Muscle of back (tissue), 11 donors: ENCODE data around the gene CCL1. TPM values are rescaled to one million over a fixed set of nuclear protein-coding genes. Genes with fewer than 3 reads are reported as not detected.

Experiments
- DNase-seq, 3 donors: peaks; one replicate each; pipeline versions ENCODE4 v3.0.0 to v3.0.0-alpha.2; 2013
- polyA plus RNA-seq, 10 donors: library from polyadenylated mRNA; unstranded; fragments of 120-200 nt; gene quantifications; one replicate each; pipeline ENCODE4 v1.2.1, GENCODE V29; 2013; ENCODE audit not compliant: insufficient read length in 10 of 10

Gene CCL1
- polyA plus RNA-seq, 10 donors, result not detected

GRCh38 chr17:34360601-34361270 is 2.3 kb downstream of the CCL1 start:
- no peak for DNase-seq

- no peak for DNase-seq
Measured at GRCh38 chr17:34358631-34359030, 4.4 kb downstream of the CCL1 start.

DNA sequence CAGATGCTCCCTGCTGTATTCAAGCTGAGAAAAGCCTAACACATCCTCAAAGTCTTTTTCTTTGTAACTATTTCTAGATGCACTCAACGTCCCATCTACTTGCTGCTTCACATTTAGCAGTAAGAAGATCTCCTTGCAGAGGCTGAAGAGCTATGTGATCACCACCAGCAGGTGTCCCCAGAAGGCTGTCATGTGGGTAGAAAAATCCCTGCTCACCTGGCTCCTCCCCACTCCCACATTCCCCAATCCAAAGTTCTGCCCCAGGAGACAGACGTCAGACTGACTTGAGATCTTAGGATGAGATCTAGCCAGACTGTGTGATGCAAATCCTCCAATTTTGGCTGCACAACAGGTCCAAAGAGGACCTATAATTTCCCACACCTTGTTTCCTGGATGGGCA is 5.6 kb downstream of the CCL1 start:
- DNase-seq, result no peak

DNA sequence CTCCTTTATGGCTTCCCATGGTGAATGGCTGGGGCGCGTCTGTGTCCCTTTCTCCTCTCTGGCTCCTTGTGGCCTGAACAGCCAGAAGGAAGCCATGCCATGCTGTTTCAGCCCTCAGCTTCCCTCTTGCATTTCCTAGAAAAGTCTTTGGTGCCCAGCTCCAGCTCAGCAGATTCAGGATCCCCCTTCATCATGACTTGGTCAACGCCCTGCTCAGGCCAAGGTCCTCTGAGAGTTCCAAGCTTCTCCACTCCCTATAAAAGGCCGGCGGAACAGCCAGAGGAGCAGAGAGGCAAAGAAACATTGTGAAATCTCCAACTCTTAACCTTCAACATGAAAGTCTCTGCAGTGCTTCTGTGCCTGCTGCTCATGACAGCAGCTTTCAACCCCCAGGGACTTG is 6.8 kb downstream of the CCL1 start, which contains the start of gene CCL13:
CCL13 (plus strand) TSS at position 287 of the 400 bp plus-strand sequence; CDS start at position 334, 47 bp downstream.
- no peak for DNase-seq

- DNase-seq, result no peak
Measured at GRCh38 chr17:34354637-34355036, 8.4 kb downstream of the CCL1 start.

DNA sequence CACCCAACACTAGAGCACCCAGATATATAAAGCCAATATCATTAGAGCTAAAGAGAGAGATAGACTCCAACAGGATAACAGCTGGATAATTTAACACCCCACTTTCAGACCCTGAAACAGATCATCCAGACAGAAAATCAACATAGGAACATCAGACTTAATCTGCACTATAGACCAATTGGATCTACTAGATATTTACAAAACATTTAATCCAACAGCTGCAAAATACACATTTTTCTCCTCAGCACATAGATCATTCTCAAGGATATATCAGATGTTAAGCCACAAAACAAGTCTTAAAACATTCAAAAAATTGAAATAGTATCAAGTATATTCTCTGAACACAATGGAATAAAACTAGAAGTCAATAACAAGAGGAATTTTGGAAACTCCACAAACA is 10.8 kb downstream of the CCL1 start:
- no peak for DNase-seq

GRCh38 chr17:34351096-34351495 is 11.9 kb downstream of the CCL1 start:
- DNase-seq, result no peak

DNA sequence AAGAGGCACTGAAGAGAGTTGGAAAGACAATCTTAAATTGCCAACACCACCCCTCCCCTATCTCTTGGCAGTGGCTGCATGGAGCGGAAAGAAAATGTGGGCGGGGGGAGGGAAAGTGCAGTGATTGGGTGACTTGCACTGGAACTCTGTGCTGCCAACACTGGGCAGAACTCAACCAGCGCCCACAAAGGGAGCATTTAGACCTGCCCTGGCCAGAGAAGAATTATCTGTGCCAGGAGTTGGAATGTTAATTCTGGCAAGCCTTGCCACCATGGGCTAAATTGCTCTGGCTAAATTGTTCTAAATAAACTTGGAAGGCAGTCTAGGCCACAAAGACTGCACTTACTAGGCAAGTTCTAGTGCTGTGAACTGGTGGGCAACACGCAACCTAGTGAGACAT is 13.3 kb downstream of the CCL1 start:
- DNase-seq, result no peak

DNA sequence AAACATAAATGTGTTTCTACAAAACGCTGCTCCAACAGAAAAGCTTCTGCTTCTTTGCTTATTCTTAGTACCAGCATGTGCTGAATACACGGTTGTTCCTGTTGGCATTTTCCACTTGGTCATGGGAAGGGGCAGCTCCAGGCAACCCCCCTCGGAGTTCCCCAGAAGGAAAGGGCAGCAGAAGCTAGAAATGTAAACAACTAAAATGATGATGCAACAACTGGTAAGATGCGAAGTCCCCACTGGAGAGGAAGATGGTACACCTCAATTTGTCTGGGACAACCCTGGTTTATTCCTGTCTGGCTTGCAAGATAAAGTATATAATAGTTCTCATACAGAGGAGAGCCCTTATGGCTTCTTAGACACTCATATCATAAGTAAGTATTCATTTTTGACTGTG is 16.0 kb downstream of the CCL1 start:
- peak in 2 of 3 donors; percentile 5 to 22 for DNase-seq

- no peak for DNase-seq
Measured at GRCh38 chr17:34341916-34342315, 21.1 kb downstream of the CCL1 start.

GRCh38 chr17:34339138-34339770 is 23.8 kb downstream of the CCL1 start:
- no peak for DNase-seq

DNA sequence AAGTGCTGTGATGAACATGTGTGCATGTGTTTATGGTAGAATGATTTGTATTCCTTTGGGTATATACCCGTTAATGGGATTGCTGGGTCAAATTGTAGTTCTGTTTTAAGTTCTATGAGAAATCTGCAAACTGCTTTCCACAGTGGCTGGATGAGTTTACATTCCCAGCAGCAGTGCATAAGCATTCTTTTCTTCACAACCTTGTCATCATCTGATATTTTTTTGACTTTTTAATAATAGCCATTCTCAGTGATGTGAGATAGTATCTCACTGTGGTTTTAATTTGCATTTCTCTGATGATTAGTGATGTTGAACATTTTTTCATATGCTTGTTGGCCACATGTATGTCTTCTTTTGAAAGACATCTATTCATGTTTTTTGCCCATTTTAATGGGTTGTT is 25.3 kb downstream of the CCL1 start:
- DNase-seq, result no peak

DNA sequence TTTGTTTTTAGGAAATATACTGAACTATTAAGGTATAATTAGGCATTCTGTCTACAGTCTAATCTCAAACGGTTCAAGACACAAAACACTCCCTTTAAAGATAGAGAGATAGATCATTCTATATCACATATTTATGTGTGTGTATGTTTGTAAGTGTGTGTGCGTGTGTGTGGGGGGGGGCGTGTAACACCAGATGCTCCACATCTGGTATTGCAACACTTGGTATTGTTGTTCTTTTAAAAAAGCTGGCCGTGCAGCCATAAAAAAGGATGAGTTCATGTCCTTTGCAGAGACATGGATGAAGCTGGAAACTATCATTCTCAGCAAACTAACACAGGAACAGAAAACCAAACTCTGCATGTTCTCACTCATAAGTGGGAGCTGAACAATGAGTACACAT is 35.5 kb downstream of the CCL1 start:
- peak in 2 of 3 donors; percentile 17 to 73 for DNase-seq

- DNase-seq, result no peak
Measured at GRCh38 chr17:34321964-34322363, 41.1 kb downstream of the CCL1 start.

DNA sequence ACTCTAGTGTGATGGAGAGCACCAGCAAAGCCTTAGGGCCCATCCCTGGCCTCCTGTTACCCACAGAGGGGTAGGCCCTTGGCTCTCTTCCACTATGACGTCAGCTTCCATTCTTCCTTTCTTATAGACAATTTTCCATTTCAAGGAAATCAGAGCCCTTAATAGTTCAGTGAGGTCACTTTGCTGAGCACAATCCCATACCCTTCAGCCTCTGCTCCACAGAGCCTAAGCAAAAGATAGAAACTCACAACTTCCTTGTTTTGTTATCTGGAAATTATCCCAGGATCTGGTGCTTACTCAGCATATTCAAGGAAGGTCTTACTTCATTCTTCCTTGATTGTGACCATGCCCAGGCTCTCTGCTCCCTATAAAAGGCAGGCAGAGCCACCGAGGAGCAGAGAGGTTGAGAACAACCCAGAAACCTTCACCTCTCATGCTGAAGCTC is 44.0 kb downstream of the CCL1 start, which contains the start of gene CCL8:
CCL8 (plus strand) TSS at position 397 of the 445 bp plus-strand sequence. CDS start 67 bp downstream, outside the sequence.
- DNase-seq, result peak in 2 of 3 donors; percentile 23 to 44

DNA sequence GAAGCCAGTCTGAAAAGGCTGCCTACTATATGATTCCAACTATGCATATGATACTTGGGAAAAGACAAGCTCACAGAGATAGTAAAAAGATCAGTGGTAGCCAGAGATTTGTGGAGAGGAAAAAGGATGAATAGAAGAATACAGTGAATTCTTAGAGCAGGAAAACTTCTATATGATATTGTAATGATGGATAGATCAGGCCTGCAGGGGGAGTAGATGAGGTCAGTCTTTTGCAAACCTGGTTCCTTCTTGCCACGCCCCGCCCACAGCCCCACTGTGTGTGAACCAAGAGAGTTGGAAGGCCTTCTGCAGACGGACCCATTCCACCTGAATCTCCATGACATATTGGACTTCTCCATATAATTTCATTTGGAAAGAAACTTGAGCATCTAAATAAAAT is 44.6 kb downstream of the CCL1 start:
- no peak for DNase-seq

- DNase-seq, result peak; percentile 40 to 72 (median 41)
Measured at GRCh38 chr17:34314279-34314678, 48.8 kb downstream of the CCL1 start.

- no peak for DNase-seq
Measured at GRCh38 chr17:34313164-34313563, 49.9 kb downstream of the CCL1 start.

DNA sequence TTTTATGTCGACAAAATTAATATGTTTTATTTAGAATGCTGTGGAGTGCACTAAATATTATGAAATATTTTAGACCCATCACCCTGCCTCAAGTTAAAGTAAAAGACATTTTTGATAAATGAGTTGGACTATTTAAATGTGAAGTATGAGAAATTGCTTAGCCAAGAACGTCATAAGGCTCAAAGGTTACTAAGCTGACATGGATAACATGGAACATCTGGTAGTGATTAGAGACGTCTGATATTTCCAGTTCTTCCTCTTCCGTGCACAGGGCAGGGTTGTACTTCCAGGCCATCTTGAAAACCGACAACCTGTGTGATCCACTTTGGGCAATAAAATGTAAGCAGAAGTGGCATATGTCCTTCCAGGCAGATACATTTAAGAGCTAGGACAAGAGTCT is 51.0 kb downstream of the CCL1 start:
- peak in 1 of 3 donors; percentile 41 for DNase-seq

DNA sequence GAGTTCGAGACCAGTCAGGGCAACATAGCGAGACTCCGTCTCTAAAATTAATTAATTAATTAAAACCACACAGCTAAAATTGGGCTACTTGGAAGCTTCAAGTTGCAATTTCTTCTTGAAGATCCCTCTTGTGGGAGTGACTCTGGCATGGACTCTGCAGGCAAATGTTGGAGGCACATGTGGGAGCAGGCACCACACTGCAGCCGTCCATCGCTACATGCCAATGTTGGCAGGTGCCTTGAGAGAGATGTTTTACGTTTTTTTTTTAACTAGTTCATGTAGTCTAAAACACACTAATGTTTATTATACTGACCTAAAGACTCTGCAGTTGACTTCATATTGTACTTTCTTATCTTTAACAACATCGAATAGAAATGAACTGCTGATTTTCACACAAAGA is 51.7 kb downstream of the CCL1 start:
- no peak for DNase-seq
